ENCODE data around the gene ZNF319.

The ZNF319 gene

DNA sequence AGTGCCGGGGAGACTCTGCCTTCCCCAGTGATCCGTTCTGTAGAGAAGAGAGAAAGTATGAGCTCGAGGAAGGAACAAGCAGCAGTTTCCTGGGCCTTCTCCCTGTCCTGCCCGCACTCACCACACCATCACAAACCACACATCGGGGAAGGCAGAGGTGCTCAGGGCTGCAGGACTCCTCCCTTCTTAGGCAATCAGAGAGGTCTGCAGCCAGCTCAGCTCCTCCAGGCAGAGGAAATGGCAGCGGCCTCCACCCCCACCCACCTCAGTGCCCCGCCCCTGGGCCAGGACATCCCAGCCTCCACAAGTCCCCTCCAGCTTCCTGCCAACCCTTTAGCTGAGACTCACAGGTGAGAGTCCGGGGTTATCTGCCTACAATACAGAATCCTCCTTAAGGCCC, 2.0 kb downstream of the ZNF319 start:
- Histone ChIP-seq H3K4me1 (no peaks in the 10 kb centered on the region), H3K36me3 (0 out of 2 replicates have a peak, but pooled peaks cover 3% of the 10 kb centered on the region), H3K27me3 (no peaks in the 10 kb centered on the region), H3K9me3 (no peaks in the 10 kb centered on the region), H3K4me3 (ENCODE audit: low read depth, low read length) (no peak overlapping the region)
- DNase-seq = peak; percentile 6
- TF ChIP-seq, protein P1, sequence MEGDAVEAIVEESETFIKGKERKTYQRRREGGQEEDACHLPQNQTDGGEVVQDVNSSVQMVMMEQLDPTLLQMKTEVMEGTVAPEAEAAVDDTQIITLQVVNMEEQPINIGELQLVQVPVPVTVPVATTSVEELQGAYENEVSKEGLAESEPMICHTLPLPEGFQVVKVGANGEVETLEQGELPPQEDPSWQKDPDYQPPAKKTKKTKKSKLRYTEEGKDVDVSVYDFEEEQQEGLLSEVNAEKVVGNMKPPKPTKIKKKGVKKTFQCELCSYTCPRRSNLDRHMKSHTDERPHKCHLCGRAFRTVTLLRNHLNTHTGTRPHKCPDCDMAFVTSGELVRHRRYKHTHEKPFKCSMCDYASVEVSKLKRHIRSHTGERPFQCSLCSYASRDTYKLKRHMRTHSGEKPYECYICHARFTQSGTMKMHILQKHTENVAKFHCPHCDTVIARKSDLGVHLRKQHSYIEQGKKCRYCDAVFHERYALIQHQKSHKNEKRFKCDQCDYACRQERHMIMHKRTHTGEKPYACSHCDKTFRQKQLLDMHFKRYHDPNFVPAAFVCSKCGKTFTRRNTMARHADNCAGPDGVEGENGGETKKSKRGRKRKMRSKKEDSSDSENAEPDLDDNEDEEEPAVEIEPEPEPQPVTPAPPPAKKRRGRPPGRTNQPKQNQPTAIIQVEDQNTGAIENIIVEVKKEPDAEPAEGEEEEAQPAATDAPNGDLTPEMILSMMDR (IDR thresholded peaks at IDR 0.05; ENCODE audit: low read depth, low read length) = no peak

DNA sequence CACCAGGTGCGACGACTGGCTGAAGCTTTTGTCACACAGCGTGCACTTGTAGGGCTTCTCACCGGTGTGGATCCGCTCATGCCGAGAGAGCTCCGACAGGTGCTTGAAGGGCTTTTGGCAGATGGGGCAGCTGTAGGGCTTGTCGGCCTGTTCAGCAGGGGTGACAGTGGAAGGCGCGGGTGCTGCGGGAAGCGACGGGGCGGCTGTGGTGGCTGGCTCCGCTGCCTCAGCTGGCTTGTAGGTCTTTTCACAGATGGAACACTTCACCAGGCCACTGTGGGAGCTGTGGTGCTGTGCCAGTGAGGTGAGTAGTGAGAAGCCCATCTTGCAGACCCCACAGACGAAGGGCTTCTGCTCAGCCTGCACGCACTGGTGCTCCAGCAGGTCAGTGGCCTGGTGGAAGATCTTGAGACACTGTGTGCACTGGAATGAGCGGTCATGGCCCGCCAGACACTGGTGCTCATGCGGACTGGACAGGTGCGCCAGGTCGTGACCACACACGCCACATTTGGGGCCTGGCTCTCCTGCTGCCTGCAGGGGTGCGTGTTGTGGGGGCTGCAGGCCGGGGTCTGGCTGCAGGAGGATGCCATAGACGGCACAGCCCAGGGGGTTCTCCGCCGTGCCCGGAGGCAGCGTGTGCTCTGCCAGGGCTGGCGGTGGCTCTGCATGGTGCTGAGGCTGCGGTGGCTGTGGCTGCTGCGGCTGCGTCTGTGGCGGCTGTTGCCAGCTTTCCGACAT, 2.8 kb downstream of the ZNF319 start:
- Histone ChIP-seq H3K36me3 (0 out of 2 replicates have a peak, but pooled peaks cover 2% of the 10 kb centered on the region), H3K27me3 (no peaks in the 10 kb centered on the region), H3K4me3 (ENCODE audit: low read depth, low read length) (no peak overlapping the region), H3K4me1 (no peaks in the 10 kb centered on the region), H3K9me3 (no peaks in the 10 kb centered on the region)
- TF ChIP-seq, protein P1 (IDR thresholded peaks at IDR 0.05; ENCODE audit: low read depth, low read length) = no peak
- DNase-seq = peak; percentile 9

DNA sequence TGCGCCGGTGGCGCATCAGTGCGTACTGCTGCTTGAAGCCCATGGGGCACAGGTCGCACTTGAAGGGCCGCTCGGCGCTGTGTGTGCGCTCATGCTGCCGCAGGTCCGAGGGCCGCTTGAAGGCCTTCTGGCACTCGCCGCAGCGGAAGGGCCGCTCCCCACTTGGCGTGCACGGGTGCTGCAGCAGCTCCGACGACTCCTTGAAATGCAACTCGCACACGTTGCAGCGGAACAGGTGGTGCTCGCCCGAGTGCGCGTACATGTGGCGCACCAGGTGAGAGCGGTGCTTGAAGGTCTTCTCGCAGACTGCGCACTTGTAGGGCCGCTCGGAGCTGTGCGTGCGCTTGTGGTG, 3.3 kb downstream of the ZNF319 start:
- Histone ChIP-seq H3K36me3 (no peaks in the 10 kb centered on the region), H3K4me3 (ENCODE audit: low read depth, low read length) (no peak overlapping the region), H3K9me3 (no peaks in the 10 kb centered on the region), H3K4me1 (no peaks in the 10 kb centered on the region), H3K27me3 (no peaks in the 10 kb centered on the region)
- DNase-seq = peak; percentile 11
- TF ChIP-seq, protein P1 (IDR thresholded peaks at IDR 0.05; ENCODE audit: low read depth, low read length) = no peak

DNA sequence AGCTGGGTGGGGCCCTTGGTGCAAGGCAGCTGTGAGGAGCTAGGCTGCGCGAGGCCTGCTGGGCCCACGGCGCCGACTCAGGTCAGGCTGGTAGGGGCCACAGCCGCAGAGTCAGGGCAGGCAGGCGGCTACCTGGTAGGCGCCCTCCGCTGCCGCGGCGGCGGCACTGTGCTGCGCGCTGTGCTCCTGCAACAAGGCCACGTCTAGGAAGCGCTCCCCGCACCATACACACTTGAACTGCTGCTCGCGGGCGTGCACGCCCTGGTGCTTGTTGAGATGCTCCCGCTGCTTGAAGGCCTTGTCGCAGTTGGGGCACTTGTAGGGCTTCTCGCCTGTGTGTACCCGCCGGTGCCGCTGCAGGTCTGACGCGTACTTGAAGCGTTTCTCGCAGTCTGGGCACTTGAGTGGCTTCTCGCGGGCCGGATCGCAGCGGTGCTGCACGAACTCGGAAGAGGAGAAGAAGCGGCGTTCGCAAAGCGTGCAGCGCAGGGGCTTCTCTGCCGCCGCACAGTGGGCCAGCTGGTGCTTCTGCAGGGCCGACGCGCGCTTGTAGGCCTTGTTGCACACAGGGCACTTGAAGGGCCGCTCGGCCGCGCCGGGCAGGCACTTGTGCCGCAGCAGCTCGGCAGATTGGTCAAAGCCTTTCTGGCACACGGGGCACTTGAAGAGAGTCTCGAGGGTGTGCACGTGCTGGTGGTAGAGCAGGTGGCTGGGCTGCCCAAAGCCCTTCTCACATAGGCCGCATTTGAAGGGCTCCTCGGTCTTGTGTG, 3.9 kb downstream of the ZNF319 start:
- no peak overlapping the region for H3K4me3 ChIP-seq (ENCODE audit: low read depth, low read length)
- H3K9me3 ChIP-seq = no peaks in the 10 kb centered on the region
- peak; percentile 7 for DNase-seq
- no peaks in the 10 kb centered on the region for H3K27me3 ChIP-seq
- no peaks in the 10 kb centered on the region for H3K4me1 ChIP-seq
- TF ChIP-seq, protein P1 (IDR thresholded peaks at IDR 0.05; ENCODE audit: low read depth, low read length) = no peak
- H3K36me3 ChIP-seq = no peaks in the 10 kb centered on the region

DNA sequence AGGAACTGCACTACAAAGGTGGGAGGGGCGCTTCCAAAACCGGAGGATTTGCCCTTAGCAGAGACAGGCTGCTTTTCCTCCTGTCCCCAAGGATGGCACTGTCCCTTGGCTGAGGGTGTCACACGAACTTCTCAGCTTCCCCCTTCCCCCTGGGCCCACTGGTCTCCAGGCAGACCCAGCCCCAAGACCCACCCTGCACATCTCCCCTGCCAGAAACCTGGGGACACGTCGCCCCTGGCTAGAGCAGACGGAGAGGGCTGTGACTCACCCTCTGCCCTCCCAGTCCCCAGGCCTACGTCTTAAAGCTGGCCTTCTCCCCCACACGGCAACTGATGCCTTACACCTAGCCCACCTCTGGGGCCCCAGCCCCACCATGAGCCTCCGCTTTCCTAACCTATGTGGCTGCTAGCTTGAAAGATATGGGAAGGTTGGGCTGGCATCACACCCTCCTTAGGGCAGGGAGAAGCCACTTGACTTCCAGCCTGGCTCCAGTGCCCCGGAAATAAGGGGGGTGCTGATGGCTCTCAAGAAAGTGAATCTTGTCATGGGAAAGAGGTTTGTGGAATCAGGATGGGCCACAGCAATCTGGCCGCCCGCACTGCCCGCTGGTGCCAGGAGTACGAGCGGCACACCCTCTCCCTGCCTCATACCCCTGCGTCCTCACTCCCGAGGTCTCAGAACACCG, 4.6 kb downstream of the ZNF319 start:
- Histone ChIP-seq H3K9me3 (no peaks in the 10 kb centered on the region), H3K4me3 (ENCODE audit: low read depth, low read length) (no peak overlapping the region), H3K4me1 (no peaks in the 10 kb centered on the region), H3K36me3 (no peaks in the 10 kb centered on the region), H3K27me3 (no peaks in the 10 kb centered on the region)
- TF ChIP-seq, protein P1 (IDR thresholded peaks at IDR 0.05; ENCODE audit: low read depth, low read length) = no peak
- DNase-seq = no peak

Measured in BE2C (cell line).